Endothelial cell of hepatic sinusoid (primary cell): ENCODE measurements around the gene ACYP1.

Experiments used
- in situ Hi-C: cut with HindIII; loops from 2 replicates; pipeline ENCODE4 v1.10.0; 2017; ENCODE audit warnings: low sequenced_read_pairs

The ACYP1 gene

GRCh38 chr14:75063491-75064204 is at the start of gene ACYP1:
Gene ACYP1, minus strand, starts transcription at chr14:75064024. Its CDS starts 471 bp downstream, at chr14:75063553.
- in situ Hi-C loops, result no loop called here

- in situ Hi-C loops, result no loop called here
Measured at GRCh38 chr14:75109877-75110276, 46.1 kb upstream of the ACYP1 start.

DNA sequence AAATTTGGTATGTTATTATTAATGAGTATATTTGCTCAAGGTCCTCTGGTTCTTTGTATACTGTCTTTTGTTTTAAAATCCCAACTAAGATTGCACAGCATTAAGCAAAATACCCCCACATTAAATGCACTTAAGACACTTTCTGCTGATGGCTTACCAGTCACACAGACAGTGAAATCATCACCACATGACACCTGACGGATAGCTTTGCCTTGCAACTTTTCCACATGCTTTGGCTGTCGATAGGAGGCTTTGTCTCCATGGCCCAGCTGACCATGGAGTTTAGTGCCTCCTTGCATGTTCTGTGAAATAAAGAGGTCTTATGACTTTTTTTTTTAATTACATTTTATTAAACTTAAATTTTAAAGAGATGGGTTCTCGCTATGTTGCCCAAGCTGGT is 43.4 kb upstream of the ACYP1 start:
- in situ Hi-C loops, result no loop called here

DNA sequence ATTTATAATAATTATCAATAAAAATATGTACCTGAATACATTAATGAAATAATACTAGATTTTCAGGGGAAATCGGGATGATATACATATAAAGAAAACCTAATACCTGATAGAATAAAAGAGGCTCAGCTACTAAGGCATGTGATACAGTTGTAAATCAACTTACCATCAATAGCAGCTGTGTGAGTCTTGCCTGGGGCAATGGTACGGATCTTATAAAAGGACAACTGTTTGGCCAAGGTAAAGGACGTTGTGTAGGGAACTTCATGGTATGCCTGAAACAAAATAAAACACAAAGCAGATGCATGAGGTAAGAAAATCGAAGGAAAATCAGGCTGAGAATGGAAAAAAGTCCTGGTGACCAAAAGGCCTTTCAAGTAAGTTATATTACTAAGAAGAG is 37.7 kb upstream of the ACYP1 start:
- in situ Hi-C loops, result no loop called here

DNA sequence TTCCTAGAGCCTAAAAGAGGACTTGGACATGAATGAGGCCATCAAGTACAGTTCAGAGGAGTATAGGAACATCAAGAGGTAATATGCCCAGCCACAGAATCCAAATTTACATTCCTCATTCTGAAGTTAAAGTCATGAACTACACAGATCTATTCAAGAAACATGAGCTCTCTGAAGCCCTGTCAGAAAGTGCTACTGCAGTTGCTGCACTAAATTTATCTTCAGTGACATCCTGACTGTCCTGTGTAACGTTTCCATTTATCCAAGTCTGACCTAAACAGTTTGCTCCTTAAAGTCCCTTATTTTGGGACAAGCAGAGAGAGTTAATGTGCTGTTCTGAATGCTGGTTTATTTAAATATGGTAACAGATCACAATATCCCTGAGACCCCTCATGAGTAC is 34.9 kb upstream of the ACYP1 start:
- in situ Hi-C loops, result no loop called here

DNA sequence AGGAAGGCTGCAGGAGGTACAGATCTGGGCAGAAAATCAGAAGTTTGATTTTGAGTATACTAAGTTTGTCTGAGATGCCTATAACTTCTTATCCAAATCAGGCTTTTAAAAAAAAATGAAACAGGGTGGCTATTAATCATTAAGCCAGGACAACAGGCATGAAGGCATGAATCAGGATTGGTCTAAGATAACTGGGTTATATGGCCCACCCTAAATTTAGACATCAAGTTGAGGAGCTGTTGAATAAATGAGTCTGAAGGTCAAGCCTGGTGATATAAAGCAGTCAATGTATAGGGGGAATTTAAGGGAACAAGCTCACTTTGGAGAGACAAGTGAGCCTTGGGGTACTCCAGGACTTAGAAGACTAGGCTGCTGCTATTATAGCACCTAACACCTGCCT is 34.4 kb upstream of the ACYP1 start:
- in situ Hi-C loops, result no loop called here

DNA sequence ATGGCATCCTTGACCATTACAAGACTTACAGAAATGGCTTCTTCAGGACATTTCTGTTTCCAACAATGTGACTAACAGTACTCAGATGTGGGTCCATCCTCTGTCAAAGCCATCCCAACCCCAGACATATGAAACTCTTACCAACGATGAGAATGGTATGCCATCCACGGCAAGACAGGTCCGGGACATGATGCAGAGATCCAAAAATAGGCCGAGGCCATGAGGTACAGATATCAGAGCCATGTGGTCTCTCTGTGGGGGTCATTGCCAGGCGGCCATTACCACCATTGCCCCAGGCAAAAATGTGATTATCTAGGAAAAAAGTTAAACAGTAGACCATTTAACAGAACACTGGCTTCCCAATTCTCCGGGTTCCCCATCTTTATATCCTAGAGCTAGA is 33.1 kb upstream of the ACYP1 start:
- in situ Hi-C loops, result no loop called here

DNA sequence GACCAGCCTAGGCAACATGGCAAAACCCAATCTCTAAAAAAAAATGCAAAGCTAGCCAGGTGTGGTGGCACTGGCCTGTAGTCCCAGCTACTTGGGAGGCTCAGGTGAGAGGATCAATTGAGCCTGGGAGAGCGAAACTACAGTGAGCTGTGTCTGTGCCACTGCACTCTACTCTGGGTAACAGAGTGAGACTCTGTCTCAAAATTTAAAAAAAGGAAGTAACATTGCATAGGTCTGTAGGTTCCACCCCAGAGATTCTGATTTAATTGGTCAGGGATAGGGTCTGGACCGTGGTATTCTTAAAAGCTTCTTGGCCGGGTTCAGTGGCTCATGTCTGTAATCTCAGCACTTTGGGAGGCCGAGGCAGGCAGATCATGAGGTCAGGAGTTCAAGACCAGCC is 31.9 kb upstream of the ACYP1 start:
- in situ Hi-C loops, result no loop called here

GRCh38 chr14:75094896-75095295 is 31.1 kb upstream of the ACYP1 start:
- in situ Hi-C loops, result no loop called here

- in situ Hi-C loops, result no loop called here
Measured at GRCh38 chr14:75092698-75093097, 28.9 kb upstream of the ACYP1 start.

DNA sequence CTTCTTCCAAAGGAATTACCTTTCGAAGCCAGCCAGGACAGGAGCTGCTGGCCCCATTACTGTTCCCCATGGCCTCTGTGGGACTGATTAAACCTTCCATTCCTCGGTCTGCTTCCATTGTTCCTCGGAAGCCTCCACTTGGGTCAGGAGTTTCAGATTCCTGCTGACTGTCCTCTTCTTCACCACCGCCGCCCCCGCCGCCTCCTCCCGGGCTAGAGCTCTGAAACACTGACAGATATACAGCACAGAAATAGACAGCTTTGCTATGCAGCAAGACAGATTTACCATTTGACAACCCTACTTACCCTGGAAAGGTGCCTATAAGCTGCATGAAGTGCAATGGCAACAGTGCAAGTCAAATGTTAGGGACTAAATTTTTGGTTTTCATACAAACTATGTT is 27.4 kb upstream of the ACYP1 start:
- in situ Hi-C loops, result no loop called here

- in situ Hi-C loops, result no loop called here
Measured at GRCh38 chr14:75090353-75090752, 26.5 kb upstream of the ACYP1 start.

GRCh38 chr14:75088566-75089373 is 24.9 kb upstream of the ACYP1 start:
- in situ Hi-C loops, result no loop called here

GRCh38 chr14:75088153-75088552 is 24.3 kb upstream of the ACYP1 start:
- in situ Hi-C loops, result no loop called here

GRCh38 chr14:75084513-75084912 is 20.7 kb upstream of the ACYP1 start:
- in situ Hi-C loops, result no loop called here

DNA sequence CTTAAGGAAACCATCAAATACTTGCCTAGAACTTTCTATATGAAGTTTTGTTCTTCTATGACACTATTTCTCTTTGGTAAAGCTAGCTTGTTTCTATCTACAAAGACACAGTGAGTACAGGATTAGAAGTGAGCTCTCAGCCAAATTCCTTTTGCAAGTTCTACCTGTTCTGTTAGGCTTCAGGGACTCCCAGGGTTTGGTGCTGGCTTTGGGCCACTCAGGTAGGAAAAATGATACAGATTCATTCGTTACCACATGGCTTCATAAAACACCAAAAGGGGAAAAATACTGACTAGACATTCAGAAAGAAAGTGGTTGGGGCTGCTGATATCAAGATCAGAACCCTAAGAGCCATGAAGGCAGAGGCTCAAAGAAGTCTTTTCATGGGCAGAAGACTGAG is 19.4 kb upstream of the ACYP1 start:
- in situ Hi-C loops, result no loop called here

GRCh38 chr14:75081660-75082229 is 17.9 kb upstream of the ACYP1 start:
- in situ Hi-C loops, result no loop called here

GRCh38 chr14:75079521-75079920 is 15.7 kb upstream of the ACYP1 start:
- in situ Hi-C loops, result loop anchor here (5.0 kb wide), 2 partner anchors 67 to 172 kb away; no protein-coding TSS in a partner anchor

GRCh38 chr14:75077794-75078193 is 14.0 kb upstream of the ACYP1 start:
- in situ Hi-C loops, result loop anchor here (5.0 kb wide), 2 partner anchors 65 to 170 kb away; no protein-coding TSS in a partner anchor

- in situ Hi-C loops, result no loop called here
Measured at GRCh38 chr14:75070383-75070782, 6.6 kb upstream of the ACYP1 start.

DNA sequence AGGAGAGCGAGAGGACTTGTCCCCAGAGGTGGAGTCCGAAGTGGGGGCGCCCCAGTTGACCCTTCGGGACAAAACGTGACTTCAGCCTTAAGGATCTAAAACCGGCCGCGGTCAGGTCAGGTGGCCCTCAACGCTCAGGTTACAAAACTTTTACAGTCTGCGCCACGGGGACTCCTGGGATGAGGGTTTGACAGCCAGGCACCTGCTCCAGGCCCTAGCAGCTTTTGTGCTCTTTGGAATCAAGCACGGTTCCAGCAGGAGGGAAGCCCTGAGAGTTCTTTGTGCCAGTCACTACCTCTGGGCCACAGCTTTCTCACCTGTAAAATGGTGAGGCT is 6.0 kb upstream of the ACYP1 start:
- in situ Hi-C loops, result loop anchor here (5.0 kb wide), 1 partner anchor 107 kb away; no protein-coding TSS in a partner anchor
